HepG2 (cell line): ENCODE measurements around the gene CARHSP1. TPM values are rescaled to one million over a fixed set of nuclear protein-coding genes. Genes with fewer than 3 reads are reported as not detected.

Experiments used
- FOXP1 ChIP-seq, 2 experiments: fragments of 450-650 bp in 1 of 2; IDR thresholded peaks; 2 replicates each; pipeline ENCODE4 v1.6.1; 2017 to 2018; ENCODE audit warnings: antibody characterized with exemption in 1 of 2
- HNRNPUL1 ChIP-seq: fragments of 200-400 bp; formaldehyde crosslinking; IDR thresholded peaks from 2 replicates; pipeline ENCODE4 v1.6.1; 2017; ENCODE audit warnings: low read depth, mild to moderate bottlenecking, low read length, moderate library complexity
- IRF2 ChIP-seq: IDR thresholded peaks from 2 replicates; pipeline ENCODE4 v1.6.1; 2018; ENCODE audit warnings: missing genetic modification reagents, missing compliant biosample characterization
- JARID2 ChIP-seq: sonication (generic); formaldehyde crosslinking; IDR thresholded peaks from 2 replicates; pipeline ENCODE4 v1.8.1; 2023; ENCODE audit warnings: missing genetic modification reagents, inconsistent platforms; ENCODE audit not compliant: insufficient replicate concordance
- KDM5B ChIP-seq: sonication (generic); formaldehyde crosslinking; IDR thresholded peaks from 2 replicates; pipeline ENCODE4 v1.4.0; 2020; ENCODE audit warnings: missing genetic modification reagents, mild to moderate bottlenecking, borderline replicate concordance
- MIER2 ChIP-seq: IDR thresholded peaks from 2 replicates; pipeline ENCODE4 v1.6.1; 2016; ENCODE audit warnings: missing biosample characterization, missing genetic modification reagents
- NFRKB ChIP-seq: fragments of 450-650 bp; IDR thresholded peaks from 2 replicates; pipeline ENCODE4 v1.6.1; 2017
- PRPF4 ChIP-seq: fragments of 200-400 bp; formaldehyde crosslinking; IDR thresholded peaks from 2 replicates; pipeline ENCODE4 v1.6.1; 2016; ENCODE audit warnings: low read length, low read depth; ENCODE audit not compliant: poor library complexity, severe bottlenecking
- RFX1 ChIP-seq: fragments of 450-650 bp; IDR thresholded peaks from 2 replicates; pipeline ENCODE4 v1.6.1; 2017
- ZFP1 ChIP-seq: IDR thresholded peaks from 2 replicates; pipeline ENCODE4 v1.6.1; 2016
- ZNF160 ChIP-seq: sonication (generic); formaldehyde crosslinking; IDR thresholded peaks from 2 replicates; pipeline ENCODE4 v1.8.0; 2022; ENCODE audit warnings: mild to moderate bottlenecking, inconsistent platforms, missing genetic modification reagents
- ZNF251 ChIP-seq: sonication (generic); formaldehyde crosslinking; IDR thresholded peaks from 2 replicates; pipeline ENCODE4 v1.9.0; 2021; ENCODE audit warnings: mild to moderate bottlenecking, missing genetic modification reagents
- ZNF326 ChIP-seq: sonication (generic); formaldehyde crosslinking; IDR thresholded peaks from 2 replicates; pipeline ENCODE4 v1.4.0; 2020; ENCODE audit warnings: missing genetic modification reagents, borderline replicate concordance
- ZNF672 ChIP-seq: sonication (generic); formaldehyde crosslinking; IDR thresholded peaks from 2 replicates; pipeline ENCODE4 v1.8.1; 2022; ENCODE audit warnings: missing genetic modification reagents
- polyA plus RNA-seq, 8 experiments: library from polyadenylated mRNA; depleted of rRNA in 3 of 8; stranded (reverse) in 7 of 8; unstranded in 1 of 8; fragments of >200 nt; fragmentation: Illumina TruSeq in 4 of 8; extraction: Trizol in 4 of 8; gene quantifications; 2 replicates each; pipeline versions ENCODE4 v1.2.1 to v1.2.3, GENCODE V29; 2011 to 2016; ENCODE audit warnings: low read depth in 4 of 8, missing spikeins in 1 of 8, mixed read lengths in 1 of 8; ENCODE audit not compliant: insufficient read depth in 1 of 8
- total RNA-seq, 5 experiments: library from RNA; depleted of rRNA; stranded (reverse); fragments of >200 nt; fragmentation: Illumina TruSeq; extraction: Trizol; gene quantifications; 2 replicates each; pipeline ENCODE4 v1.2.3, GENCODE V29; 2016; ENCODE audit warnings: low read depth in 1 of 5
- TF ChIP-seq, protein P1 (sequence below): sonication (generic); formaldehyde crosslinking; IDR thresholded peaks from 2 replicates; pipeline ENCODE4 v1.5.0; 2020; ENCODE audit warnings: mild to moderate bottlenecking, missing genetic modification reagents, borderline replicate concordance
- TF ChIP-seq, protein P2 (sequence below): sonication (generic); formaldehyde crosslinking; IDR thresholded peaks from 2 replicates; pipeline ENCODE4 v1.8.0; 2022; ENCODE audit warnings: mild to moderate bottlenecking, missing genetic modification reagents, borderline replicate concordance
- TF ChIP-seq, protein P3 (sequence below): sonication (generic); formaldehyde crosslinking; IDR thresholded peaks from 2 replicates; pipeline ENCODE4; 2020; ENCODE audit warnings: missing genetic modification reagents, mild to moderate bottlenecking, borderline replicate concordance

CARHSP1 gene
- total and polyA plus RNA-seq, 2 of the 13 experiments (the other 11 are each of a cell fraction or from before 2014, with no cell fraction given) = 173 to 345 TPM

DNA sequence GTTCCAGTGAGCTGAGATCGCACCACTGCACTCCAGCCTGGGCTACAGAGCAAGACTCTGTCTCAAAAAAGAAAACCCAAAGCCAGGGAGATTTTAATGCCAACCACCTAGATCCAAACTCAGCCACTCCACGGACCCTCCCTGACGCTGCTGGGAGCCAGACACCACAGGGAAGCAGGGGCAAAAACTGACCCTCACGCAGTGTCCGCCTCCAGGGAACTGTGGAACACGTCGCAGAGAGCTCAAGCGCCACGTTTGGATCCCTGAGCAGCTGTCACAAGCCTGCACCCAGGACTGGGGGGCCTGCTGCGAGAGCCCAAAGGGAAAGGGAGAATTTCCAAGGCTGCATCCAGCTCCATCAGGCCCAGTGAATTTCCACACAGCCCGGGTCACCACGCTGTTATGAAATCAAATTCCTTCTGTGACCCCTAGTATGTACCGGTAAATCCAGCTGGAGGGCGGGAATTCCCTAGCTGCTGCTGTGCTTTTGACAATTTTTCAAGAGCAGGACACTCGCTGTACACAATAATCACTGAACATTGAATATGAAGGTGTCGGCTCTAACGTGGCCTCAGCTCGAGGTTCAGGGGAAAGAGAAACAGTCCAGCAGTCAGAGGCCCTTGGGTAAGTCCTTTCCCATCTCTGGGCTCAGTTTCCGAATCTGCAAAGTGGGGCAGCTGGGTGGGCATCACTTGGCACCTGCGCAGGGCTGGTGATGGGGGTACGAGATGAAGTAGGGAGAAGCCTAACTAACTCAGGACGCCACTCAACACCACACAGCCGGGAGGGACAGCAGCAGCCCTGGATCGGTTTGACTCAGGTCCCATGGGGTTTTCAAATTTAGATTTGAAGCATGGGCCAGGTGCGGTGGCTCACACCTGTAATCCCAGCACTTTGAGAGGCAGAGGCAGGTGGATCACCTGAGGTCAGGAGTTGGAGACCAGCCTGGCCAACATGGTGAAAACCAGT lies 8.6 kb downstream of the CARHSP1 start (continued):
- TF ChIP-seq, protein P1, sequence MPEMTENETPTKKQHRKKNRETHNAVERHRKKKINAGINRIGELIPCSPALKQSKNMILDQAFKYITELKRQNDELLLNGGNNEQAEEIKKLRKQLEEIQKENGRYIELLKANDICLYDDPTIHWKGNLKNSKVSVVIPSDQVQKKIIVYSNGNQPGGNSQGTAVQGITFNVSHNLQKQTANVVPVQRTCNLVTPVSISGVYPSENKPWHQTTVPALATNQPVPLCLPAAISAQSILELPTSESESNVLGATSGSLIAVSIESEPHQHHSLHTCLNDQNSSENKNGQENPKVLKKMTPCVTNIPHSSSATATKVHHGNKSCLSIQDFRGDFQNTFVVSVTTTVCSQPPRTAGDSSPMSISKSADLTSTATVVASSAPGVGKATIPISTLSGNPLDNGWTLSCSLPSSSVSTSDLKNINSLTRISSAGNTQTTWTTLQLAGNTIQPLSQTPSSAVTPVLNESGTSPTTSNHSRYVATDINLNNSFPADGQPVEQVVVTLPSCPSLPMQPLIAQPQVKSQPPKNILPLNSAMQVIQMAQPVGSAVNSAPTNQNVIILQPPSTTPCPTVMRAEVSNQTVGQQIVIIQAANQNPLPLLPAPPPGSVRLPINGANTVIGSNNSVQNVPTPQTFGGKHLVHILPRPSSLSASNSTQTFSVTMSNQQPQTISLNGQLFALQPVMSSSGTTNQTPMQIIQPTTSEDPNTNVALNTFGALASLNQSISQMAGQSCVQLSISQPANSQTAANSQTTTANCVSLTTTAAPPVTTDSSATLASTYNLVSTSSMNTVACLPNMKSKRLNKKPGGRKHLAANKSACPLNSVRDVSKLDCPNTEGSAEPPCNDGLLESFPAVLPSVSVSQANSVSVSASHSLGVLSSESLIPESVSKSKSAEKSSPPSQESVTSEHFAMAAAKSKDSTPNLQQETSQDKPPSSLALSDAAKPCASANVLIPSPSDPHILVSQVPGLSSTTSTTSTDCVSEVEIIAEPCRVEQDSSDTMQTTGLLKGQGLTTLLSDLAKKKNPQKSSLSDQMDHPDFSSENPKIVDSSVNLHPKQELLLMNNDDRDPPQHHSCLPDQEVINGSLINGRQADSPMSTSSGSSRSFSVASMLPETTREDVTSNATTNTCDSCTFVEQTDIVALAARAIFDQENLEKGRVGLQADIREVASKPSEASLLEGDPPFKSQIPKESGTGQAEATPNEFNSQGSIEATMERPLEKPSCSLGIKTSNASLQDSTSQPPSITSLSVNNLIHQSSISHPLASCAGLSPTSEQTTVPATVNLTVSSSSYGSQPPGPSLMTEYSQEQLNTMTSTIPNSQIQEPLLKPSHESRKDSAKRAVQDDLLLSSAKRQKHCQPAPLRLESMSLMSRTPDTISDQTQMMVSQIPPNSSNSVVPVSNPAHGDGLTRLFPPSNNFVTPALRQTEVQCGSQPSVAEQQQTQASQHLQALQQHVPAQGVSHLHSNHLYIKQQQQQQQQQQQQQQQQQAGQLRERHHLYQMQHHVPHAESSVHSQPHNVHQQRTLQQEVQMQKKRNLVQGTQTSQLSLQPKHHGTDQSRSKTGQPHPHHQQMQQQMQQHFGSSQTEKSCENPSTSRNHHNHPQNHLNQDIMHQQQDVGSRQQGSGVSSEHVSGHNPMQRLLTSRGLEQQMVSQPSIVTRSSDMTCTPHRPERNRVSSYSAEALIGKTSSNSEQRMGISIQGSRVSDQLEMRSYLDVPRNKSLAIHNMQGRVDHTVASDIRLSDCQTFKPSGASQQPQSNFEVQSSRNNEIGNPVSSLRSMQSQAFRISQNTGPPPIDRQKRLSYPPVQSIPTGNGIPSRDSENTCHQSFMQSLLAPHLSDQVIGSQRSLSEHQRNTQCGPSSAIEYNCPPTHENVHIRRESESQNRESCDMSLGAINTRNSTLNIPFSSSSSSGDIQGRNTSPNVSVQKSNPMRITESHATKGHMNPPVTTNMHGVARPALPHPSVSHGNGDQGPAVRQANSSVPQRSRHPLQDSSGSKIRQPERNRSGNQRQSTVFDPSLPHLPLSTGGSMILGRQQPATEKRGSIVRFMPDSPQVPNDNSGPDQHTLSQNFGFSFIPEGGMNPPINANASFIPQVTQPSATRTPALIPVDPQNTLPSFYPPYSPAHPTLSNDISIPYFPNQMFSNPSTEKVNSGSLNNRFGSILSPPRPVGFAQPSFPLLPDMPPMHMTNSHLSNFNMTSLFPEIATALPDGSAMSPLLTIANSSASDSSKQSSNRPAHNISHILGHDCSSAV = no peak
- TF ChIP-seq MIER2 (peak; percentile 65; the same call in 1 of the 2 replicates), HNRNPUL1 (no peak), IRF2 (peak; percentile 83), RFX1 (no peak), ZNF672 (CRISPR knock-in tag) (no peak), ZNF160 (CRISPR knock-in tag) (no peak), KDM5B (CRISPR knock-in tag) (peak; percentile 79), ZFP1 (CRISPR knock-in tag) (peak; percentile 89; the same call in 1 of the 2 replicates), JARID2 (no peak), ZNF326 (CRISPR knock-in tag) (peak; percentile 44; the same call in 1 of the 2 replicates), PRPF4 (no peak), NFRKB (no peak), FOXP1 (IDR thresholded peaks at IDR 0.05) (no peak), FOXP1 (CRISPR knock-in tag; IDR thresholded peaks at IDR 0.05) (peak; percentile 80), ZNF251 (CRISPR knock-in tag) (no peak)
- TF ChIP-seq, protein P2, sequence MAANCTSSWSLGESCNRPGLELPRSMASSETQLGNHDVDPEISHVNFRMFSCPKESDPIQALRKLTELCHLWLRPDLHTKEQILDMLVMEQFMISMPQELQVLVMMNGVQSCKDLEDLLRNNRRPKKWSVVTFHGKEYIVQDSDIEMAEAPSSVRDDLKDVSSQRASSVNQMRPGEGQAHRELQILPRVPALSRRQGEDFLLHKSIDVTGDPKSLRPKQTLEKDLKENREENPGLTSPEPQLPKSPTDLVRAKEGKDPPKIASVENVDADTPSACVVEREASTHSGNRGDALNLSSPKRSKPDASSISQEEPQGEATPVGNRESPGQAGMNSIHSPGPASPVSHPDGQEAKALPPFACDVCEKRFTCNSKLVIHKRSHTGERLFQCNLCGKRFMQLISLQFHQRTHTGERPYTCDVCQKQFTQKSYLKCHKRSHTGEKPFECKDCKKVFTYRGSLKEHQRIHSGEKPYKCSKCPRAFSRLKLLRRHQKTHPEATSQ (CRISPR knock-in tag) = no peak
- TF ChIP-seq, protein P3, sequence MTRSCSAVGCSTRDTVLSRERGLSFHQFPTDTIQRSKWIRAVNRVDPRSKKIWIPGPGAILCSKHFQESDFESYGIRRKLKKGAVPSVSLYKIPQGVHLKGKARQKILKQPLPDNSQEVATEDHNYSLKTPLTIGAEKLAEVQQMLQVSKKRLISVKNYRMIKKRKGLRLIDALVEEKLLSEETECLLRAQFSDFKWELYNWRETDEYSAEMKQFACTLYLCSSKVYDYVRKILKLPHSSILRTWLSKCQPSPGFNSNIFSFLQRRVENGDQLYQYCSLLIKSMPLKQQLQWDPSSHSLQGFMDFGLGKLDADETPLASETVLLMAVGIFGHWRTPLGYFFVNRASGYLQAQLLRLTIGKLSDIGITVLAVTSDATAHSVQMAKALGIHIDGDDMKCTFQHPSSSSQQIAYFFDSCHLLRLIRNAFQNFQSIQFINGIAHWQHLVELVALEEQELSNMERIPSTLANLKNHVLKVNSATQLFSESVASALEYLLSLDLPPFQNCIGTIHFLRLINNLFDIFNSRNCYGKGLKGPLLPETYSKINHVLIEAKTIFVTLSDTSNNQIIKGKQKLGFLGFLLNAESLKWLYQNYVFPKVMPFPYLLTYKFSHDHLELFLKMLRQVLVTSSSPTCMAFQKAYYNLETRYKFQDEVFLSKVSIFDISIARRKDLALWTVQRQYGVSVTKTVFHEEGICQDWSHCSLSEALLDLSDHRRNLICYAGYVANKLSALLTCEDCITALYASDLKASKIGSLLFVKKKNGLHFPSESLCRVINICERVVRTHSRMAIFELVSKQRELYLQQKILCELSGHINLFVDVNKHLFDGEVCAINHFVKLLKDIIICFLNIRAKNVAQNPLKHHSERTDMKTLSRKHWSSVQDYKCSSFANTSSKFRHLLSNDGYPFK (CRISPR knock-in tag) = peak; percentile 55; the same call in 1 of the 2 replicates
